ENCODE results near the gene TMA7.
"Not testable (repeated sequence)": the region's sequence is repeated elsewhere in the genome, so short reads cannot be mapped to it uniquely, and the experiment has no call there.

The TMA7 gene

GRCh38 chr3:48399387-48400172, 40.5 kb upstream of the TMA7 start:
- DNase-seq (ENCODE audit: low spot score): peak; percentile 15
- in situ Hi-C loops (cut with MboI; ENCODE audit: low pct_unique_long_range_greater_than_20kb, low sequenced_read_pairs, unreplicated experiment): no loop called here
- TF ChIP-seq CTCF (IDR thresholded peaks at IDR 0.05; ENCODE audit: extremely low read depth, insufficient read depth, missing control alignments): no peak

GRCh38 chr3:48400824-48401433, 39.1 kb upstream of the TMA7 start:
- DNase-seq (ENCODE audit: low spot score): peak; percentile 89
- TF ChIP-seq CTCF (IDR thresholded peaks at IDR 0.05; ENCODE audit: extremely low read depth, insufficient read depth, missing control alignments): peak; percentile 76
- in situ Hi-C loops (cut with MboI; ENCODE audit: low pct_unique_long_range_greater_than_20kb, low sequenced_read_pairs, unreplicated experiment): no loop called here

GRCh38 chr3:48401434-48401901, 38.6 kb upstream of the TMA7 start:
- in situ Hi-C loops (cut with MboI; ENCODE audit: low pct_unique_long_range_greater_than_20kb, low sequenced_read_pairs, unreplicated experiment): not testable (repeated sequence)
- peak; percentile 13 for DNase-seq (ENCODE audit: low spot score)

- in situ Hi-C loops (cut with MboI; ENCODE audit: low pct_unique_long_range_greater_than_20kb, low sequenced_read_pairs, unreplicated experiment): no loop called here
- TF ChIP-seq CTCF (IDR thresholded peaks at IDR 0.05; ENCODE audit: extremely low read depth, insufficient read depth, missing control alignments): no peak
- no peak for DNase-seq (ENCODE audit: low spot score)
Observed at GRCh38 chr3:48402281-48402732, 37.8 kb upstream of the TMA7 start.

GRCh38 chr3:48402907-48403306, 37.1 kb upstream of the TMA7 start:
- TF ChIP-seq CTCF (IDR thresholded peaks at IDR 0.05; ENCODE audit: extremely low read depth, insufficient read depth, missing control alignments): no peak
- in situ Hi-C loops (cut with MboI; ENCODE audit: low pct_unique_long_range_greater_than_20kb, low sequenced_read_pairs, unreplicated experiment): no loop called here
- DNase-seq (ENCODE audit: low spot score): no peak

GRCh38 chr3:48403533-48404439, 36.3 kb upstream of the TMA7 start:
- no peak for DNase-seq (ENCODE audit: low spot score)
- in situ Hi-C loops (cut with MboI; ENCODE audit: low pct_unique_long_range_greater_than_20kb, low sequenced_read_pairs, unreplicated experiment): no loop called here

More at GRCh38 chr3:48403533-48404439, 36.3 kb upstream of the TMA7 start:
- TF ChIP-seq CTCF (IDR thresholded peaks at IDR 0.05; ENCODE audit: extremely low read depth, insufficient read depth, missing control alignments): no peak

Data from GM13977 (cell line).